GM19463 (cell line): ENCODE measurements around the gene CCDC171.
"Not testable (repeated sequence)": the region's sequence is repeated elsewhere in the genome, so short reads cannot be mapped to it uniquely, and the experiment has no call there.

Experiments
- ATAC-seq: cut with Tn5 transposase; IDR thresholded peaks from one replicate; pipeline ENCODE4 v1.9.1; 2021; ENCODE audit warnings: mild to moderate bottlenecking, moderate library complexity; ENCODE audit not compliant: unreplicated experiment

Gene CCDC171

GRCh38 chr9:15693701-15694100, 140.9 kb downstream of the CCDC171 start:
- no peak for ATAC-seq

GRCh38 chr9:15696979-15697378, 144.1 kb downstream of the CCDC171 start:
- no peak for ATAC-seq

- no peak for ATAC-seq
Observed at GRCh38 chr9:15697446-15697851, 144.6 kb downstream of the CCDC171 start.

GRCh38 chr9:15699876-15700559, 147.2 kb downstream of the CCDC171 start:
- not testable (repeated sequence) for ATAC-seq

- no peak for ATAC-seq
Observed at GRCh38 chr9:15707000-15707399, 154.2 kb downstream of the CCDC171 start.

- no peak for ATAC-seq
Observed at GRCh38 chr9:15711531-15711930, 158.7 kb downstream of the CCDC171 start.

- ATAC-seq = no peak
Observed at GRCh38 chr9:15711931-15712330, 159.1 kb downstream of the CCDC171 start.

- ATAC-seq = no peak
Observed at GRCh38 chr9:15714746-15715145, 161.9 kb downstream of the CCDC171 start.

- ATAC-seq = no peak
Observed at GRCh38 chr9:15717290-15717967, 164.6 kb downstream of the CCDC171 start.

- ATAC-seq = no peak
Observed at GRCh38 chr9:15718423-15718822, 165.6 kb downstream of the CCDC171 start.

GRCh38 chr9:15720861-15721260, 168.0 kb downstream of the CCDC171 start:
- ATAC-seq = no peak

- ATAC-seq = no peak
Observed at GRCh38 chr9:15722888-15723287, 170.0 kb downstream of the CCDC171 start.

GRCh38 chr9:15724016-15724415, 171.2 kb downstream of the CCDC171 start:
- no peak for ATAC-seq

- no peak for ATAC-seq
Observed at GRCh38 chr9:15724612-15725011, 171.8 kb downstream of the CCDC171 start.

GRCh38 chr9:15725953-15726352, 173.1 kb downstream of the CCDC171 start:
- no peak for ATAC-seq

- ATAC-seq = no peak
Observed at GRCh38 chr9:15729507-15729906, 176.7 kb downstream of the CCDC171 start.

GRCh38 chr9:15735083-15735857, 182.4 kb downstream of the CCDC171 start:
- no peak for ATAC-seq

- ATAC-seq = no peak
Observed at GRCh38 chr9:15736569-15736968, 183.7 kb downstream of the CCDC171 start.

GRCh38 chr9:15738011-15738410, 185.2 kb downstream of the CCDC171 start:
- no peak for ATAC-seq

GRCh38 chr9:15741015-15741414, 188.2 kb downstream of the CCDC171 start:
- no peak for ATAC-seq

- ATAC-seq = no peak
Observed at GRCh38 chr9:15743512-15743911, 190.7 kb downstream of the CCDC171 start.

- ATAC-seq = no peak
Observed at GRCh38 chr9:15744196-15744595, 191.4 kb downstream of the CCDC171 start.
